IPS DF 19.7 (cell line): ENCODE data around the gene CIZ1.
"Not testable (repeated sequence)": the region's sequence is repeated elsewhere in the genome, so short reads cannot be mapped to it uniquely, and the experiment has no call there.

Experiments
- DNase-seq: peaks from one replicate; pipeline ENCODE4 v3.0.0-alpha.2; 2013; ENCODE audit warnings: low read depth, low spot score

Gene CIZ1

DNA sequence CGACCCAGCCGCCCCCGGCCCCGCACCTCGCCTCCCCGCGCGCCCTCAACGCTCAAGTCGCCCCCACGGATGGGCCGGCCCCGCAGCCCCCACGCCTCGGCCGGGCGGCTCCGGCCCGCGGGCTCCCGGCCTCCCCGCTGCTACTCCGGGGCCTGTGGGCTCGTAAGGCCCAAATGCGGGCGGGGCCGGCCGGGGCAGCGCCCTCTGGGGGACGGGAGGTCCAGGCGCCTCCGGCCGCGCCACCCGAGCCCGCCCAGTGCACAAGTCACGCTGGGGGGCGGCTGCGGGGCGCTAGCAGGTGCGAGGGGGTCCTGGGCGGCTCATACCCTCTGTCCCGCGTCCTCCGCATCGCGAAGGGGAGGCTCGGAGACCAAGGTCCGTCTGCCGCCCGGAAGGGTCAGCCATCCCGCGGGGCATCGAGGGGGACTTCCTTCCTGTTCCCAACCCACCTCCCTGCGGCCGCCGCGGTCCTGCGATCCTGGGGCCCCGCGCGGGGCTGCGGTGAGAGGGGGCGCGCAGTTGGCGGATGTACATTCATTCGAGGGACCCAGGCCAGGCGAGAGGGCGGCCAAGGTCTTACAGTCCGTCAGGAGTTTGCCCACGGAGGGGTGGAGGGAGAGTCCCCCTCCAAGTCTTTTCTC is at the start of gene CIZ1:
TSS of gene CIZ1 (minus strand) at position 167 of the 641 bp plus-strand sequence. CDS start 715 bp downstream, outside the sequence.
- DNase-seq, result no peak

DNA sequence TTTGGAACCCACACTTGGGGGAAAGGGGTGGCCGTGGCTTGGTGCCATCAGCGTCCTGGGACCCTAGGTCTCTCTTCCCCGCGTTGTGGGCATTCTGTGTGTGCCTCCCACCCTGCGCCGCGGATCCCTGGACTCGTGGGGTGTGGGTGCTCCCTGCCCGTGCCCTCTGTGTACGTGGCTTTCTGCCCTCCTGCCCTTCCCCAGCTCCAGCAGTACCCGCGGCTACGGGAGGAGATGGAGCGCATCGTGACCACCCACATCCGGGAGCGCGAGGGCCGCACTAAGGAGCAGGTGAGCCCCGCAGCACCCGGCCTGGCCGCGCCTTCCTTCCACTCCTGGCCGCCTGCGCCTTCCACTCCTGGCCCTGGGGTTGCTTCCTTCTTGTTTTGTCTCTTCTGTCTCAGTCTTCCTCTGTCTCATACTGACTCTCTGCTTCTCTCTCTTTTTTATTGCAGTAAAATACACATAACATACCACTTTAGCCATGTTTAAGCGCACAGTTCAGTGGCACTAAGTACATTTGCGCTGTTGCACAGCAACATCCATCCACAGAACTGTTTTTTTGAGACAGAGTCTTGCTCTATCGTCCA is 42.5 kb upstream of the CIZ1 start:
- no peak for DNase-seq

- no peak for DNase-seq
These were observed 41.4 kb upstream of the CIZ1 start for GRCh38 chr9:128232528-128233428.

DNA sequence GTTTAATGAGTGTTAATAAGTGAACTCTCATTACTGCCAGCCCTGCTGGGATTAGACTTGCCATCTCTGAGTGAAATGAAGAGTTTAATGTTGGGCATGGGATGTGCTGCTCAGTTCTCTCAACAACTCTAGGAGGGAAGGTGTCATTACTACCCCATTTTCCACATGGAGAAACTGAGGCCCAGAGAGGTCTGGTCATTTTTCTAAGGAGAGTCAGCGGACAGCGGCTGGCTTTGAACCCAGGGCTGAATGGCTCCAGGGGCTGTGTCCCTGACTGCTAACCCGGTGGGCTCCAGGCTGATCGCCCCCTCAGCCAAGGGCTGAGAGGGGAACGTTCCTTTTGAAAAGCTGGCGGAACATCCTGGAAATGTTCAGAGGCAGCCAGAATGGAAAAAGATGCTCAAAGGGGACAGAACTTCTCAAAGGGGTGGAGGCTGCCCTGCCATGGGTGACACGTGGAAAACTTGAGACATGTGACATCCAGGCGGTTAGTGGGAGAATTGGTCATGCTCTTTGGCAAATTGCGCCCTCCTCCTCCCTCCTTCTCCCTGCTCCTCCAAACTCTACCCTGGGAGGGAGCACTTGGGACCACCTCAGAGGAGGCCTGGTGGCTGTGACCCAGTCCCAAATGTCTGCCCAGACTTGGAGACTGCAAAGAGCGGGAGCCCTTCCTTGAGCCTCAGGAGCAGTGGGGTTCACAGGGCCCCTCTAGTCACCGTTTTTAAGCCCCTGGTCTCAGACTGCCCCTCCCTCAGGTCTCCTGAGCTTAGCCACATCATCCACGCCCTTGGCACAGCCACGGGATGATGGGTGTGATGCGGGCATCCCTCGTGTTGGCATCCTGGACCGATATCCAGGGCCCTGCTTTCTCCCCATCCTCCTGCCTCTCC is 40.5 kb upstream of the CIZ1 start:
- DNase-seq, result no peak

GRCh38 chr9:128230897-128231296 is 39.5 kb upstream of the CIZ1 start:
- DNase-seq, result not testable (repeated sequence)

GRCh38 chr9:128226412-128226801 is 35.0 kb upstream of the CIZ1 start:
- no peak for DNase-seq

DNA sequence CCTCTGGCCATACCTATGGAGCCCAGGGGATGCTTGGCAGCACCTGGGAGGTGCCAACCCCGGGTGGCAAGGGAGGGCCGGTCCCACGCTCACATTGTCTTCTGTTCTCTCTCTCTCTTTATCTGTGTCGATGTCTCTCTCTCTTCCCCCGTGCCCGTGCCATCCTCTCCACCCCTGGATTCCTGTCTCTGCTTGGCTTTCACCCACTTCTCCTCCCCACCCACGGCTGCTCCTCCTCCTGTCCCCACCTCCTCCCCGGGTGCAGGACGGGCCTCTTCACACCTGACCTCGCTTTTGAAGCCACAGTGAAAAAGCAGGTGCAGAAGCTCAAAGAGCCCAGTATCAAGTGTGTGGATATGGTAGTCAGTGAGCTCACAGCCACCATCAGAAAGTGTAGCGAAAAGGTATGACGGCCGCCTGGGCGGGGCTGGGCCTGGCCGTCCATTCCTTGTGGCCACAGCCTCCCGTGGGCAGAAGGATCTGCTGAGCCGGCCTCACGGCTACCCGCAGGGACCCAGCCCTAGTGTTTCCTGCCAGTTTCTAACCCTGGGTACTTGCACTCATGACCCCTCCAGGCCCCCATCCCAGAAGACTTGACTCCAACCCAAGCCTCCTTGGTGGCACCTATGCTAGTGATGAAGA is 34.5 kb upstream of the CIZ1 start:
- no peak for DNase-seq

DNA sequence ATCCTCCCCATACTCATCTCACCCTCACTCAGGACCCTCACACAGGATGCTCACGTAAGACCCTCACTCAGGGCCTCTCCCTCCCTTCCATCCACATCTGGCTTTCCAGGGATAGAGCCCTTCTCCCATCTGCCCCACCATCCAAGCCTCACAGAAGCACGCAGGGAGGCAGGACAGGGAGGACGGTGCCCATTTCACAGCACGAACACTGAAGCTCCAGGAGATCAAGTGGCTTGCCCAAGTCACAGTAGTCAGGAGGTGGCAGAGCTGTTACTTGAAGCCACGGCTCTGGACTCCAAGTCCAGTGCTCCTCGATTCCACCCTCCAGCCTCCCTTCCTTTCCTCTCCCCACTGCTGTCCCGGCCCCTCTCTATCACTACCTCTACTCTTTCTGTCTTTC is 33.5 kb upstream of the CIZ1 start:
- no peak for DNase-seq

DNA sequence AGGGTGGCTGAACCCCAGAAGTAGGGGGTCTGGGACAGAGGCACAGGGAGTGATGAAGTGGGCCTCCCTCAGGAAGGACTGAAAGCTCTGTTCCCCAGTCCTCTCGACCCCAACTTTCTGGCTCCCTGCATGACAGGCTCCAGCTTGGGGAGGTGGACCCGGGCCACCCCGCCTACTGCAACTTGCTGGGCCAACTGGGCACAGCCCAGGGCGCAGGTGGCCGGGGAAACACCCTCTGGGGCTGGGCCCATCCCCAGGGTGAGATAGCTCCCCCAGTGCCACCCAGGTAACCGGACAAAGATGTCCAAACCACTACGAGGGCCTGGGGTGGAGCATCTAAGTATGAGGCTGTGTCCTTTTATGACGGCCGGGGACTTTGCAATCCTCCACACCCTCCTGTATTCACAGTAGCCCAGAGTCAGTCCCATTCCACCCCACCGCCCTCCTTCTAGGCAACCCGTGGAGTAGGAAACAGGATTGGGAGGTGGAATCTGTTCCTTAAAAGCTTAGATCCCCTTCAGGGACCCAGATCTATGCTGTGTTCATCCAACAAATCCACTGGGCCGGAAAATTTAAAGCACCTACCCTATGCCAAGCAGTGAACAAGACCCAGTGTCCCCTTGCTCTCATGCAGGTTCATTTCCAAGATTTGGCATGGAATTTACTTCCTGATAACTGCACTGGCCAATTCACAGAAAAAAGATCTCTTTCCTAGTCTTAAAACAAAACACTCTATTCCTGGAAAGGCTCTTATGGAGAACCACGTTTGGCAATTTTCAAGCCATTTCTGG is 31.7 kb upstream of the CIZ1 start:
- no peak for DNase-seq

- DNase-seq, result no peak
These were observed 30.7 kb upstream of the CIZ1 start for GRCh38 chr9:128222026-128222425.

DNA sequence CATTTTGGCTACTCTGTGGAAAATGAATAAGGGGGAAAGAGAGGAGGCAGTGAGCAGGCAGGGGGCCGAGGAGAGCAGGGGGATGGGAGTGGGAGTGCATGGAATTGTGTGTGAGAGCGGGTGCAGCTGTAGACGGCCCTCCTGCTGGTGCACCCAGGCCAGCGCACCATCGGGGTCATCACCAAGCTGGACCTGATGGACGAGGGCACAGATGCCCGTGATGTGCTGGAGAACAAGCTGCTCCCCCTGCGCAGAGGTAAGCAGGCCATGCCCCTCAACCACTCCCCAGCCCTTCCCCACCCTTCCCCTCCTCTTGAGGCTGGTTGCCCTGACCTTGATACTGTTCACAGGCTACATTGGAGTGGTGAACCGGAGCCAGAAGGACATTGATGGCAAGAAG is 28.5 kb upstream of the CIZ1 start:
- DNase-seq, result no peak

GRCh38 chr9:128218518-128219389 is 27.4 kb upstream of the CIZ1 start:
- DNase-seq, result peak; percentile 92

- no peak for DNase-seq
These were observed 26.8 kb upstream of the CIZ1 start for GRCh38 chr9:128218172-128218517.

DNA sequence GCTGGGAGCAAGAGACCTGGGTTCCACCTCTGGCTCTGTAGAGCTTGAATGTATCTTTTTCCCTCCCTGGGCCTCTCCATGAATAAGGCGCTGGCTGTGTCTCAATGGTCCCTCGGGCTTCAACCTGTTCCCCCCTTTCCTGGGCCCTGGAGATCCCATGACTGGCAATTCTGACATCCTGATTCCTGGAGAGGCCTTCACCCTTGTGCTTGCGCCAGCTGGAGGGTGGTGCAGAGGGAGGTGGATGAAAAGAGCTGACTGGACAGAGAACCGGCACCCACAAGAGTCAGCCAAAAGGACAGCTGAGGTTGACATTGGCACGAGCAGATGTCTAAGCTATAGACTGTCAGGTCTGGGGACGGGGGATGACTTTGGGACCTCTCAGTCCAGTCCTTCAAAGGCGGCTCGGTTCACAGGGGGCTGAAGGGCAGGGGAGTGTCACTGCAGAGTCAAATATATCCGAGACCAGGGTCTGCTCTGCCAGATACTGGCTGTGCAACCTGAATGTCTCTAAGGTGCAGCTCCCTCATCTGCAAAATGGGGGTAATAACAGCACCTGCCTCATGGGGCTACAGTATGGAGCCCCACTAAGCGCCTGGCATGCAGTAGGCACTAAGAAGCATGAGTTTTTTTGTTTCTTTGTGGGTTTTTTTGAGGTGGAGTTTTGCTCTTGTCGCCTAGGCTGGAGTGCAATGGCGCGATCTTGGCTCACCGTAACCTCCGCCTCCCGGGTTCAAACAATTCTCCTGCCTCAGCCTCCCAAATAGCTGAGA is 25.6 kb upstream of the CIZ1 start:
- DNase-seq, result no peak

DNA sequence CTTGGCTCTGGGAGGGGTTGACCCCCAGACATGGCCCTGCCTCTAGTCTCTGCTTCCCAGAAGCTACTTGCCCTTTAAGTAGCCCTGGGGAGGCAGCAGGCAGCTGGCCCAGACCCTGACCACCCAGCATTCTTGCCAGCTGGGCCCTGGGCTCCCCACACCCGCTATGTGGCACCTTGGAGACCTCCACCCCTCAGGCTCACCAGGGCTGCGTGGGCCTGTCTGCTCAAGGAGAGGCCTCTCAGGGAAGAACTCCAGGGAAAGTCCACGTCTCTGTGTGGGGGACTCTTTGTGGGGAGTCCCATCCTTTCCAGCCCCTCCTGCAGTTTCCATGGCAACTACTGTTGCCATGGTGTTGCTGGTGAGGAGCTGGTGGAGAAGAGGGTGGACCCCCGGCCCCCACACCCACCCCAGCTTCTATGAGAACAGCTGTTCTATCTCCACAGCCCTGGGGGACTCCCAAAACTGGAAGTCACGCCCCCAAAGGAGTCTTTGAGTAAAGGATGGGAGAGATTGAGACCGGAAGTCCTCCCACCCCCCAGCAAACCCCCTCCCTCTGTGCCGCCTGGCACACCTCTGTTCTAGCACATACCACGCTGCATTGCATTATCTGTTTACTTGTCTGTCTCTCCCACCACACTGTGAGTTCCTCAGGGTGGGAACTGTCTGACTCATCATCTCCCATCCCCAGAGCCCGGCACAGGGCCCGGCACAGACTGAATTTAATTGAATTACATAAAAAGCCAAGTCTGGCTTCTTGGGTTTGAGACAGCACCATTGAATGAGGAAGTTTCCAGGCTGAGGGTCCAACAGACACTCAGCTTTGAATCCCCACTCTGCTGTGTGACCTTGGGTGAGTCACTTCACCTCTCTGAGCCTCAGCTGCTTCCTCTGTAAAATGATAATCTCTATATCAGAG is 24.4 kb upstream of the CIZ1 start:
- no peak for DNase-seq

- no peak for DNase-seq
These were observed 23.5 kb upstream of the CIZ1 start for GRCh38 chr9:128214571-128215490.
